ENCODE data around the gene ZNF587B. TPM values are rescaled to one million over a fixed set of nuclear protein-coding genes. Genes with fewer than 3 reads are reported as not detected.
"Not testable (repeated sequence)": the region's sequence is repeated elsewhere in the genome, so short reads cannot be mapped to it uniquely, and the experiment has no call there.

The ZNF587B gene
- total RNA-seq, 4 donors from 2014 or later: 6.3 to 14.1 (median 9.3) TPM

GRCh38 chr19:57870225-57870624, 40.1 kb downstream of the ZNF587B start:
- no peak for DNase-seq (ENCODE audit: extremely low spot score)
- peaks cover 37 to 55% (median 45%) of the 10 kb centered on the region in 4 donors for H3K36me3 ChIP-seq
- H3K9me3 ChIP-seq: peaks cover 0 to 92% (median 76%) of the 10 kb centered on the region in 4 donors
- 97% methylated on average over 2 of the region's 2 CpGs for WGBS
- no peak overlapping the region for H3K4me3 ChIP-seq
- no peaks in the 10 kb centered on the region for H3K4me1 ChIP-seq
- H3K27me3 ChIP-seq: no peaks in the 10 kb centered on the region
- TF ChIP-seq POLR2A (IDR thresholded peaks at IDR 0.05; ENCODE audit: low read depth): no peak
- intact Hi-C loops (cut with DNase I): no loop called here
- H3K27ac ChIP-seq (replicated peaks in 1 of 4): no peak overlapping the region

- H3K9me3 ChIP-seq: peaks cover 0 to 87% (median 69%) of the 10 kb centered on the region in 4 donors
- intact Hi-C loops (cut with DNase I): no loop called here
These were observed 42.4 kb downstream of the ZNF587B start for GRCh38 chr19:57872450-57872849.

GRCh38 chr19:57873883-57874799, 44.0 kb downstream of the ZNF587B start:
- DNase-seq (ENCODE audit: extremely low spot score); intact Hi-C loops (cut with DNase I); H3K4me3 ChIP-seq; H3K4me1 ChIP-seq; H3K27ac ChIP-seq (replicated peaks in 1 of 4); H3K27me3 ChIP-seq: not testable (repeated sequence)
- 92% methylated on average over 8 of the region's 8 CpGs for WGBS
- H3K9me3 ChIP-seq: peaks cover 0 to 73% (median 61%) of the 10 kb centered on the region in 4 donors
- peaks cover 9 to 46% (median 24%) of the 10 kb centered on the region in 4 donors for H3K36me3 ChIP-seq

More at GRCh38 chr19:57872450-57872849, 42.4 kb downstream of the ZNF587B start:
- no peaks in the 10 kb centered on the region for H3K27me3 ChIP-seq
- H3K4me3 ChIP-seq: no peak overlapping the region
- DNase-seq (ENCODE audit: extremely low spot score): no peak
- H3K27ac ChIP-seq (replicated peaks in 1 of 4): no peak overlapping the region
- no peaks in the 10 kb centered on the region for H3K4me1 ChIP-seq
- peaks cover 17 to 49% (median 34%) of the 10 kb centered on the region in 4 donors for H3K36me3 ChIP-seq
- TF ChIP-seq POLR2A (IDR thresholded peaks at IDR 0.05; ENCODE audit: low read depth) (no peak), POLR2AphosphoS5 (IDR thresholded peaks at IDR 0.05) (no peak), CTCF (IDR thresholded peaks at IDR 0.05) (no peak), EP300 (IDR thresholded peaks at IDR 0.05) (no peak)

GRCh38 chr19:57886046-57886445, 55.9 kb downstream of the ZNF587B start:
- Histone ChIP-seq H3K27ac (replicated peaks in 1 of 4) (no peak overlapping the region), H3K36me3 (peaks cover 0 to 29% (median 11%) of the 10 kb centered on the region in 4 donors), H3K9me3 (peaks cover 0 to 19% (median 4%) of the 10 kb centered on the region in 4 donors), H3K4me3 (no peak overlapping the region), H3K27me3 (no peaks in the 10 kb centered on the region), H3K4me1 (peaks cover 0 to 22% (median 17%) of the 10 kb centered on the region in 4 donors)
- WGBS: 89% methylated on average over 3 of the region's 3 CpGs
- TF ChIP-seq POLR2A (IDR thresholded peaks at IDR 0.05; ENCODE audit: low read depth) (no peak), CTCF (IDR thresholded peaks at IDR 0.05) (no peak)
- intact Hi-C loops (cut with DNase I): no loop called here
- DNase-seq (ENCODE audit: extremely low spot score): no peak

- Histone ChIP-seq H3K27ac (replicated peaks in 1 of 4) (no peak overlapping the region), H3K4me1 (peaks cover 0 to 22% (median 17%) of the 10 kb centered on the region in 4 donors), H3K27me3 (no peaks in the 10 kb centered on the region), H3K4me3 (peak overlapping the region; percentile 57 to 85 (median 74)), H3K36me3 (peaks cover 0 to 29% (median 11%) of the 10 kb centered on the region in 4 donors), H3K9me3 (peaks cover 0 to 19% (median 4%) of the 10 kb centered on the region in 4 donors)
- intact Hi-C loops (cut with DNase I): no loop called here
- WGBS: 32% methylated on average over 6 of the region's 6 CpGs
- no peak for DNase-seq (ENCODE audit: extremely low spot score)
- TF ChIP-seq CTCF (IDR thresholded peaks at IDR 0.05) (no peak), POLR2A (IDR thresholded peaks at IDR 0.05; ENCODE audit: low read depth) (no peak)
These were observed 57.3 kb downstream of the ZNF587B start for GRCh38 chr19:57887195-57887941.

Measured in esophagus muscularis mucosa (tissue), 4 donors.